GM20000 (cell line): ENCODE measurements around the gene AKT3.
"Not testable (repeated sequence)": the region's sequence is repeated elsewhere in the genome, so short reads cannot be mapped to it uniquely, and the experiment has no call there.

Experiments used
- DNase-seq: peaks from one replicate; pipeline ENCODE4 v3.0.0; 2012; ENCODE audit warnings: low spot score
- TF ChIP-seq, protein P1 (sequence below): IDR thresholded peaks from 2 replicates; pipeline ENCODE4 v1.5.1; 2012; ENCODE audit warnings: mild to moderate bottlenecking, control low read depth; ENCODE audit errors: extremely low read depth, missing control alignments

AKT3 gene

DNA sequence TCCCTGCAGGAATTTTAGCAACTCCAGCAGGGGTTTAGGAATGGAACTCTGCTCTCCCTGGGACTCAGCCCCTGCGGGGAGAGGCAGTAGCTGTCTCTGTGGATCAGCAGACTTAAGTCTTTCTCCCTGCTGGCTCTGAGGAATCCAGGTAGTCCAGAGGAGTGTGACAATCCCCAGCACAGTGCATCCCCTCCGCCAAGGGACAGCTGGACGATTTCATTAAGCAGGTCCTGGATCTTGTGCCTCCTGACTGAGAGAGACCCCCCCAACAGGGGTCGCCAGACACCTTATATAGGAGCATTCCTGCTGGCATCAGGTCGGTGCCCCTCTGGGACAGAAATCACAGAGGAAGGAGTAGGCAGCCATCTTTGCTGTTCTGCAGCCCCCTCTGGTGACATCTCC lies 30.6 kb downstream of the AKT3 start:
- no peak for DNase-seq
- TF ChIP-seq, protein P1, sequence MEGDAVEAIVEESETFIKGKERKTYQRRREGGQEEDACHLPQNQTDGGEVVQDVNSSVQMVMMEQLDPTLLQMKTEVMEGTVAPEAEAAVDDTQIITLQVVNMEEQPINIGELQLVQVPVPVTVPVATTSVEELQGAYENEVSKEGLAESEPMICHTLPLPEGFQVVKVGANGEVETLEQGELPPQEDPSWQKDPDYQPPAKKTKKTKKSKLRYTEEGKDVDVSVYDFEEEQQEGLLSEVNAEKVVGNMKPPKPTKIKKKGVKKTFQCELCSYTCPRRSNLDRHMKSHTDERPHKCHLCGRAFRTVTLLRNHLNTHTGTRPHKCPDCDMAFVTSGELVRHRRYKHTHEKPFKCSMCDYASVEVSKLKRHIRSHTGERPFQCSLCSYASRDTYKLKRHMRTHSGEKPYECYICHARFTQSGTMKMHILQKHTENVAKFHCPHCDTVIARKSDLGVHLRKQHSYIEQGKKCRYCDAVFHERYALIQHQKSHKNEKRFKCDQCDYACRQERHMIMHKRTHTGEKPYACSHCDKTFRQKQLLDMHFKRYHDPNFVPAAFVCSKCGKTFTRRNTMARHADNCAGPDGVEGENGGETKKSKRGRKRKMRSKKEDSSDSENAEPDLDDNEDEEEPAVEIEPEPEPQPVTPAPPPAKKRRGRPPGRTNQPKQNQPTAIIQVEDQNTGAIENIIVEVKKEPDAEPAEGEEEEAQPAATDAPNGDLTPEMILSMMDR = no peak

DNA sequence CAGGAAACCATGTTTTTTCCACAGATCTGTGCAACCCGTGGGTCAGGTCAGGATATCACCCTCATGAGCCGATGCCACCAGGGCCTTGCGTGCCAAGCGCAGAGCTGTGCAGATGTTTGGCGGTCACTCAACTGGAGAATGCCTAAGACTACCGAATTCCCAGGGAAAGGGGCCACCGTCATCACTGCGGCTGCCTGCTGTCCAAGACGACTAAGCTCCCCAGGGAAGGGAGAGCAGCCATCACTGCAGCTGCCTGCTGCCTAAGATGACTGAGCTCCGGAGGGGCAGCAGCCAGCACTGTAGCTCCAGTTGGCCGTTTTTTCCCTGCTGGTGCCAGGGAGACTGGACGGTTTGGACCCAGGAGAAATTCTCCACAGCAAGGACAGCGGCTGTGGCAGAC lies 31.1 kb downstream of the AKT3 start:
- no peak for DNase-seq
- TF ChIP-seq, protein P1 = no peak

DNA sequence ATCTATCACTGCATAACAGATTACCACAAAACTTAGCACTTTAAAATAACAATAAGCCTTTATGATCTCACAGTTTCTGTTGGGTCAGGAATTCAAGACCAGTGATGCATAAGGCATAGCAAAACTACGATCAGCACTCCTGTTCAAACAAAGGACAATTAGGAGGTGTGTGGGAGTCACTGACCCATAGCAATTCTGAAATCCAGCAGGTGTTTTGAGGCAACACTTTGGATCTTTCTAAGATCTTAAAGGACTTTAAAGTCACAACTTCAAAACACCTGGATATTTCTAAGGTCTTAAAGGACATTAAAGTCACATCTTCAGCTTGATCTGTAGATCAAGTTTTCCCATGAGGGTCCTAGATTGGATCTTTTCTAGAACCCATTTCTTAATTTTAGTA lies 35.3 kb downstream of the AKT3 start:
- TF ChIP-seq, protein P1 = no peak
- no peak for DNase-seq

DNA sequence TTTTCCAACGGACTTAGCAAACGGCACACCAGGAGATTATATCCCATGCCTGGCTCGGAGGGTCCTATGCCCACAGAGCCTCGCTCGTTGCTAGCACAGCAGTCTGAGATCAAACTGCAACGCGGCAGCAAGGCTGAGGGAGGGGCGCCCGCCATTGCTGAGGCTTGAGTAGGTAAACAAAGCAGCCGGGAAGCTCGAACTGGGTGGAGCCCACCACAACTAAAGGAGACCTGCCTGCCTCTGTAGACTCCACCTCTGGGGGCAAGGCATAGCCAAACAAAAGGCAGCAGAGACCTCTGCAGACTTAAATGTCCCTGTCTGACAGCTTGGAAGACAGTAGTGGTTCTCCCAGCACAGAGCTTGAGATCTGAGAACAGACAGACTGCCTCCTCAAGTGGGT lies 42.7 kb downstream of the AKT3 start:
- DNase-seq = not testable (repeated sequence)

DNA sequence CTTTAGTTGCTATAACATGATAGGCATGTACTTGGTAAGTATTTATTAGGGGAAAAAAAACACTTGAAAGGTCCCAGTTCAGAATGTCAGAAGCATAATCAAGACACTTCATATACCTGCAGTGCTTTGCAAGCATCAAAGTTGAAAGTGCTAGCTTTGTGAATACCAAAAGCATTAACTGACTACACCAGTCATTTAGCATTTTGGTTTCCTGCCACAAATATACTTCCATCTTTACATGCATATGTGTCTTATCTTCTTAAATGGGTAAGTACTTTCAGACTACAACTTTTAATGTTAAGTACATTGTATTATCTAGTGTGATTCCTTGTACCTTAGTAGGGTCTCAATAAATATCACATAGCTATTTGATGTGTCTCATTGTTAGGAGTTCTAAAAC lies 43.7 kb downstream of the AKT3 start:
- TF ChIP-seq, protein P1 = no peak
- no peak for DNase-seq

DNA sequence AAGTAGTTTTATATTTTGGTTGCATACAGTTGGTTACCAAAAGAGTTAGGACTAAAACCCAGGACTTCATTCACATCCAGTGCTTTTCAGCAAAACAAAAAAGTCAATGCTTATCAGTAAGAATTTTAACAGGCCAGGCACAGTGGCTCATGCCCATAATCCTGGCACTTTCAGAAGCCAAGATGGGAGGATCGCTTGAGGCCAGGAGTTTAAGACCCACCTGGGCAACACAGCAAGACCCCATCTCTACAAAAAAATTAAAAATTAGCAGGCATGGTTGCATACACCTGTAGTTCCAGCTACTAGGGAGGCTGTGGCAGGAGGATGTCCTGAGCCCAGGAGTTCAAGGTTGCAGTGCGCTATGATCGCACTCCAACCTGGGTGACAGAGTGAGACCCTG lies 47.3 kb downstream of the AKT3 start:
- TF ChIP-seq, protein P1 = no peak
- no peak for DNase-seq

DNA sequence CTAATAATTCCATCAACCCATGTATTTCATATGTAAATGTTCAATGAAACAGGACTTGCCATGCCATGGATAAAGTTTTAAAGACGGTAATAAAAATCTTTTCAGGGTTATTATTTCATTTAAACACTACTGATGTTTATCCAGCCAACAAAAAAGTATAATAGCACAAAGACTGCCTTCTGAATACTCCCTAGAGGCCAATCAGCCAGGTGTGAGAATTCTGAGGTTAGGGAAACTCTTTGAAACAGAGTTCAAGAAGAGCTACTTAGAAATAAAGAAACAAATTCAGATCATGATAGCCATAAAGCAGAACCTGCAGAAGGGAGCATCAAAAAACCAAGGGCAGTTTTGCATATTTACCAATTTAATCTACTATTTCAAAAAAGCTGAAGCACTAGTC lies 48.7 kb downstream of the AKT3 start:
- DNase-seq = no peak
- TF ChIP-seq, protein P1 = no peak

DNA sequence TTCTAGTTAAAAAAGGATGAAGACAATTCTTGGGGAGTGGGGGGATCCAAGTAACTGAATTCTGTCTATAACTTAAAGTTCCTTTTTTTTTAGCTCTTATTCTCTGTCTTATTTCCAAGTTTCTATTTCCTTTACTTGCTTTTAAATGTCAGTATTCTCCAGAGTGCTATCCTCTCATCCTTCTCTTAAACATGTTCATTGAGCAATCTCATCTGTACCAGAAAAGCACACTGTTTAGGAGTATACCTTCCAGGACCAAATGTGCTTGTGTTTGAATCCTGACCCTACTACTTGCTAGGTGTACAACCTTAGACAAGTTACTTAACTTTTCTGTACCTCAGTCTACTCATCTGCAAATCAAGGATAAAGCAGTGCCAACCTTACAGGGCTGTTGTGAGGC lies 50.1 kb downstream of the AKT3 start:
- no peak for DNase-seq
- TF ChIP-seq, protein P1 = no peak
